Endodermal cell (in vitro differentiated cells): ENCODE measurements around the gene TSTD2. TPM values are rescaled to one million over a fixed set of nuclear protein-coding genes. Genes with fewer than 3 reads are reported as not detected.

Source experiments
- DNase-seq: peaks from one replicate; pipeline ENCODE4 v3.0.0-alpha.2; 2017
- H3K27ac ChIP-seq: 2 replicates; pipeline ENCODE4 v1.5.1; 2013; ENCODE audit warnings: mild to moderate bottlenecking, low read depth, low read length, moderate library complexity
- H3K27me3 ChIP-seq: 2 replicates; pipeline ENCODE4 v1.6.1; 2013; ENCODE audit warnings: mild to moderate bottlenecking, low read length, moderate library complexity; ENCODE audit not compliant: insufficient read depth, control insufficient read depth, poor library complexity, severe bottlenecking
- H3K36me3 ChIP-seq: 2 replicates; pipeline ENCODE4 v1.7.0; 2013; ENCODE audit warnings: mild to moderate bottlenecking, low read length, moderate library complexity; ENCODE audit not compliant: control insufficient read depth, insufficient read depth
- H3K4me1 ChIP-seq: one replicate; pipeline ENCODE4 v1.7.0; 2013; ENCODE audit warnings: low read length; ENCODE audit not compliant: control insufficient read depth, insufficient read depth
- H3K4me3 ChIP-seq: 2 replicates; pipeline ENCODE4 v1.5.1; 2013; ENCODE audit warnings: mild to moderate bottlenecking, low read length, moderate library complexity
- H3K9ac ChIP-seq: 2 replicates; pipeline ENCODE4 v1.6.1; 2013; ENCODE audit warnings: mild to moderate bottlenecking, low read length, moderate library complexity; ENCODE audit not compliant: poor library complexity, severe bottlenecking; ENCODE audit errors: extremely low read depth
- H3K9me3 ChIP-seq: 2 replicates; pipeline ENCODE4 v1.6.1; 2013; ENCODE audit warnings: mild to moderate bottlenecking, low read length, moderate library complexity; ENCODE audit not compliant: control insufficient read depth
- H3K27ac Mint-ChIP-seq: 2 replicates; pipeline ENCODE4 v1.8.0; 2020; ENCODE audit warnings: mixed read lengths
- H3K27me3 Mint-ChIP-seq: 2 replicates; pipeline ENCODE4 v1.8.0; 2021; ENCODE audit warnings: mild to moderate bottlenecking, mixed read lengths; ENCODE audit not compliant: insufficient read depth
- H3K36me3 Mint-ChIP-seq: 2 replicates; pipeline ENCODE4 v1.8.0; 2020; ENCODE audit warnings: low read depth, mixed read lengths
- H3K4me1 Mint-ChIP-seq: 2 replicates; pipeline ENCODE4 v1.8.0; 2020; ENCODE audit warnings: mixed read lengths
- H3K4me3 Mint-ChIP-seq: 2 replicates; pipeline ENCODE4 v1.8.0; 2020; ENCODE audit warnings: mild to moderate bottlenecking, moderate library complexity, mixed read lengths
- H3K9me3 Mint-ChIP-seq: 2 replicates; pipeline ENCODE4 v1.8.0; 2020; ENCODE audit warnings: mild to moderate bottlenecking, mixed read lengths
- CTCF ChIP-seq: fragments of 200-600 bp; sonication (generic); conservative IDR thresholded peaks from 2 replicates; pipeline ENCODE4 v1.5.0; 2021; ENCODE audit warnings: antibody characterized with exemption, mild to moderate bottlenecking
- WGBS, 2 experiments: methylation state at CpG; one replicate each; pipeline versions ENCODE4 v1.1.5 to v1.1.7; 2013; ENCODE audit warnings: missing lambda C conversion rate in 2 of 2, mixed read lengths in 1 of 2; ENCODE audit not compliant: insufficient coverage in 1 of 2, insufficient read length in 1 of 2; 5-methylcytosine and 5-hydroxymethylcytosine counted together
- total RNA-seq, 2 donors: library from RNA; stranded (reverse); fragmentation: NEBNext Ultra II Directional in 1 of 2; extraction: Animal tissue kit (Norgen Biotek cat#: 25700) in 1 of 2; gene quantifications; 2 replicates in 1 of 2; 3 replicates in 1 of 2; pipeline ENCODE4 v1.2.1, GENCODE V29; 2021

The TSTD2 gene
- total RNA-seq, 2 donors from 2014 or later = 23.0 TPM

DNA sequence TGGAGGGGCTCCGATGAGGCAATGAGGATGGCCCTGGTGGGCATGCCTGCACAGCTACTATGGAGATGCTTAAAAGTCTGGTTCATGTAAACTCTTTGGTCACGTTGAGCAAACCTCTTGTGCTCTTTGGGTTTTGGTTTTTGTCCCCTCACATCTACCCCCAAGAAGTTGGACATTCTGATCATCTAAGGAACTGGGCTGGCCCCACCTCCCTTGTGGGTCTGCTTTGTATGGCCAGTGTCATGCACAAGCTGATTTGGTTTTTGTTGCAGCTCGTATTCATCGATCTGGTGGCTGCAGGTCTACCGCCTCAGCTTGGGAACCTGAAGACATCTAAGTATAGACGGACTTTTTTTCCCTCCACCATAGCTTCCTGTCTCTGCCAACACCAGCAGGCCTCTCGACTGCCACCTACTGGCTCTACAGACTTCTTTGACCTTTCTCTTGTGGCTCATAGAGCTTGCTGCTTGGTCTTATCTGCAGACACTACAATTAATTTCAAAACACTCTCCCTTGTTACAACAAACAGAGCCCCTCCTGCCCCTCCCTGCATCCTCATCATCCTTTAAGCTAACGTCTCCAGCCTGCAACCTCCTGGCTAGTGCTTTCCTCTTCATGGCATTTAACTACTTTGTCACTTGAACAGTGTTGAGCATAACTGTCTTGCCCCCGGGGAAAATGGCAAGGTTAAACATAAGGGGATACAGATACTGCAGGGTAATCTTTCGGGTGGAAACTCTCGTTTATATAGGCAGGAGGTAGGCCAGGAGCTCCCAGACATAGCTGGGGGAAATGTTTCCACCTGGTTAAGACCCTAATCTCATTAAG lies 34.5 kb downstream of the TSTD2 start:
- H3K4me3 Mint-ChIP-seq = no peak overlapping the region

GRCh38 chr9:97596906-97597305 lies 36.3 kb downstream of the TSTD2 start:
- H3K27ac Mint-ChIP-seq = no peak overlapping the region
- peaks cover 4% of the 10 kb centered on the region for H3K27me3 Mint-ChIP-seq
- peaks cover 21% of the 10 kb centered on the region for H3K36me3 Mint-ChIP-seq
- no peak overlapping the region for H3K4me3 Mint-ChIP-seq
- Histone ChIP-seq H3K4me3 (no peak overlapping the region), H3K27ac (no peak overlapping the region), H3K9me3 (no peaks in the 10 kb centered on the region), H3K4me1 (peaks cover 6% of the 10 kb centered on the region), H3K9ac (no peak overlapping the region), H3K27me3 (no peaks in the 10 kb centered on the region), H3K36me3 (peaks cover 19% of the 10 kb centered on the region)
- 94 to 100% methylated on average over 3 to 4 of the region's 4 CpGs for WGBS, 2 experiments
- no peak for DNase-seq
- TF ChIP-seq CTCF = no peak
- H3K4me1 Mint-ChIP-seq = peaks cover 19% of the 10 kb centered on the region
- no peaks in the 10 kb centered on the region for H3K9me3 Mint-ChIP-seq

More for the DNA sequence above, 34.5 kb downstream of the TSTD2 start:
- Mint-ChIP-seq H3K27ac (peak overlapping the region; percentile 57), H3K27me3 (peaks cover 4% of the 10 kb centered on the region), H3K4me1 (peaks cover 19% of the 10 kb centered on the region), H3K9me3 (no peaks in the 10 kb centered on the region), H3K36me3 (peaks cover 34% of the 10 kb centered on the region)
- TF ChIP-seq CTCF = peak; percentile 95
- H3K4me3 ChIP-seq = peak overlapping the region; percentile 50
- H3K4me1 ChIP-seq = peaks cover 6% of the 10 kb centered on the region
- H3K27ac ChIP-seq = no peak overlapping the region
- DNase-seq = peak; percentile 92
- no peaks in the 10 kb centered on the region for H3K9me3 ChIP-seq
- 52 to 61% methylated on average over 8 to 11 of the region's 11 CpGs for WGBS, 2 experiments
- no peaks in the 10 kb centered on the region for H3K27me3 ChIP-seq
- peaks cover 36% of the 10 kb centered on the region for H3K36me3 ChIP-seq
- H3K9ac ChIP-seq = no peak overlapping the region

DNA sequence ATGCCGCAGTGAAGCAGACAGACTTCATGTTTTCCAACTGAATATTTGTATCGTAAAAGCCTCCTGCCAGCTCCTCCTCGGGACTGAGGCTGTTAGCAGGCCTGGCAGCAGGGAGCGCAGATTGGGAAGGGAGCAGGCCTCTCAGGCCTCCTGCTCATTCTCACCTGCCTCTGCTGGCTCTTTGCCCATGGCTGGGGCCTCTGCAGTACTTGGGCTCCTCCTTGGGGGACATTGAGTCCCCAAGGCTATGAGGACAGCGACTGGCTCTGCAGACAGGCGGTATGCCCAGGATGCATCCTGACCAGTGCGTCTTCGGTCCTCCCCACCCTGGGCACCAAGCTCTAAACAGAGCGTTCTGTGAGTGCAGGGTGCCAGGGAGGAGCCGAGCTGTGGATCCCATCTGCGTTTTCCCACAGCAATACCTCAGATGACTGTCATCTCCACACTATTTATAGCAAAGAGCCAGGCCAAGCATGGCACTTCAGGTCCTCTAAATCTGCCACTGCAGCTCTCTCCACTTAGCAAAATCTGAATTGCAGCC lies 38.7 kb downstream of the TSTD2 start:
- no peaks in the 10 kb centered on the region for H3K27me3 ChIP-seq
- DNase-seq = no peak
- H3K4me1 ChIP-seq = peaks cover 6% of the 10 kb centered on the region
- peaks cover 4% of the 10 kb centered on the region for H3K27me3 Mint-ChIP-seq
- no peak overlapping the region for H3K27ac Mint-ChIP-seq
- 90 to 91% methylated on average over 8 to 11 of the region's 11 CpGs for WGBS, 2 experiments
- H3K9me3 ChIP-seq = no peaks in the 10 kb centered on the region
- H3K9me3 Mint-ChIP-seq = no peaks in the 10 kb centered on the region
- peaks cover 2% of the 10 kb centered on the region for H3K36me3 Mint-ChIP-seq
- H3K36me3 ChIP-seq = no peaks in the 10 kb centered on the region
- H3K4me3 Mint-ChIP-seq = no peak overlapping the region
- no peak overlapping the region for H3K27ac ChIP-seq
- TF ChIP-seq CTCF = no peak
- no peak overlapping the region for H3K4me3 ChIP-seq
- peaks cover 15% of the 10 kb centered on the region for H3K4me1 Mint-ChIP-seq
- H3K9ac ChIP-seq = no peak overlapping the region
